IPS-NIHi7 (cell line): Measurements from ENCODE around the gene CSNK2A1.
A peak's percentile ranks its signal among the peaks of the same experiment; 100 is the strongest.
"Not testable (repeated sequence)": the region's sequence is repeated elsewhere in the genome, so short reads cannot be mapped to it uniquely, and the experiment has no call there.

Experiments used
- DNase-seq: peaks from one replicate; pipeline ENCODE4 v3.0.0; 2012; ENCODE audit warnings: mixed read lengths; ENCODE audit errors: extremely low spot score

The CSNK2A1 gene

GRCh38 chr20:543369-544152 lies at the start of gene CSNK2A1:
CSNK2A1 (minus strand) TSS chr20:543790; CDS start chr20:508551, 35,239 bp downstream.
- peak; percentile 98 for DNase-seq

- DNase-seq, result no peak
Measured at GRCh38 chr20:592506-592905, 48.9 kb upstream of the CSNK2A1 start.

- no peak for DNase-seq
Measured at GRCh38 chr20:591941-592340, 48.4 kb upstream of the CSNK2A1 start.

- DNase-seq, result no peak
Measured at GRCh38 chr20:588932-589672, 45.5 kb upstream of the CSNK2A1 start.

GRCh38 chr20:588476-588875 lies 44.9 kb upstream of the CSNK2A1 start:
- no peak for DNase-seq

- no peak for DNase-seq
Measured at GRCh38 chr20:584971-585301, 41.3 kb upstream of the CSNK2A1 start.

- DNase-seq, result peak; percentile 39
Measured at GRCh38 chr20:584161-584970, 40.8 kb upstream of the CSNK2A1 start.

GRCh38 chr20:582204-582603 lies 38.6 kb upstream of the CSNK2A1 start:
- no peak for DNase-seq

GRCh38 chr20:578940-579690 lies 35.5 kb upstream of the CSNK2A1 start:
- DNase-seq, result not testable (repeated sequence)

GRCh38 chr20:577167-577791 lies 33.7 kb upstream of the CSNK2A1 start:
- DNase-seq, result peak; percentile 47

- no peak for DNase-seq
Measured at GRCh38 chr20:576156-576555, 32.6 kb upstream of the CSNK2A1 start.

- no peak for DNase-seq
Measured at GRCh38 chr20:575230-575629, 31.6 kb upstream of the CSNK2A1 start.

GRCh38 chr20:574297-574942 lies 30.8 kb upstream of the CSNK2A1 start:
- peak; percentile 39 for DNase-seq

- no peak for DNase-seq
Measured at GRCh38 chr20:573414-574296, 30.1 kb upstream of the CSNK2A1 start.

- DNase-seq, result no peak
Measured at GRCh38 chr20:572727-573126, 29.1 kb upstream of the CSNK2A1 start.

- peak; percentile 48 for DNase-seq
Measured at GRCh38 chr20:571754-572441, 28.3 kb upstream of the CSNK2A1 start.

- DNase-seq, result no peak
Measured at GRCh38 chr20:568673-569415, 25.3 kb upstream of the CSNK2A1 start.

GRCh38 chr20:568097-568652 lies 24.6 kb upstream of the CSNK2A1 start:
- no peak for DNase-seq
